ENCODE measurements around the gene PA2G4.

The PA2G4 gene

DNA sequence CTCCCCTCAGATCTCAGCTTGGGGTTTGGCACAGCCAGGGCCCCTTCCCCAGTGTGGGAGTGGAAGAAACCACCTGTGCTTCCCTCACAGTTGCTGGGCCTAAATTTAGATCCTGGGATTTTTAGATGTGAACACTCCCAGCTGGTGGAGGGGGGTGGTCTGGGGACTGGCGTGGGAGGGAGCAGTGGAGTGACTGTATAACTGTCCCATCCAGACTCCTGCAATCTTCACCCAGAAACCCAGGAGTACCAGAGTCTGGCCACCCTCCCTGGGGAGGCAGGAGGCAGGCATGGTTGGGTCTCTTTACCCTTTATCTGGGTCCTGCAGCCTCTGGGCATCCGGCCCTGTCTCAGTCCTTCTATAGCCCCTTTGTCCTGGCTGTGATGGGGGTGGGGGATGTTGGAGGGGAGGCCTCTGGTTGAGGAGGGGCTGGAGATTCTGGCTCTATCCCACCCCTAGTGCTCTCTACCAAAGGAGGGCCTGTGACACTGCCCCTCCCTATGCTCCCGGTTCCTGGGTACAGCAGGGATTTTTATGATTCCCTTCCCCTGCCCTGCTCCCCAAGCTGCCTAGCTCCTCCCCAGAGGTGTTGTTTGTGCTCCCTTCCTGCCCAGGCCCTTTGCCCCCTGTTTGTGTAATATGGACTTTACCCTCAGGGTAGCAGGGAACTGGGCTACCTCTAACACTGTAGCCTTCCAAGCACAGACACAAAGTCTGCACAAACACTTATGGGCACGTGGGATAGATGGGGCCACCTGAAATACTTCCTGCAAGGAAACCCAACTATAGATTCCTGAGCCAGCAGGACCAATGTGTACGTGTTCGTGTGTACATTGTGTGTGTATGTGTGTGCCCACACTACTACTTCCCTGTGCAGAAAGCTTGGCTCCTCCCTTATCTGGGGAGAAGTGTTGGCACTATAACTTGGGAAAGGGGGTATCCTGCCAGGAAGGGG lies 22.7 kb upstream of the PA2G4 start:
- TF ChIP-seq JUND (IDR thresholded peaks at IDR 0.05; ENCODE audit: low read depth): no peak
- DNase-seq (ENCODE audit: low read depth in 1 of 2, low spot score in 1 of 2): peak; percentile 60 to 81
- in situ Hi-C loops (cut with HindIII; ENCODE audit: low pct_unique_long_range_greater_than_20kb, low sequenced_read_pairs): no loop called here

DNA sequence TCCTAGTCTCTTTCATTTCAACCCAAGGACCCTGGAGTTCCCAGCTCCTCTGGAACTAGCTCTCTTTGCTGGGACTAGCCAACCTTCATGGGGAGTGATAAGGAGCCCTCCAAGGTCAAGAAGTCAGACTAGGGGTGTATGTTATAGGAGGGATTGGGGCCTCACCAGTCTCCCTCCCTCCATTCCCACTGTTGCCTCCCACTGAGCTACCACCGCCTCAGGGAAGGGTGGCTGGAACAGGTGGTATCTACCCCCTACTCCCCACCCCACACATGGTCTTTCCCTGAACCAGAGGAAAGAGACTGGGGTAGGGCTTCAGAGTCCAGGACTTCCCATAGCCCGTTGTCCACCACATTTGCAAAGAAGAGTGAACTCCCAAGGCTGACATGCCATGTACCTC lies 22.0 kb upstream of the PA2G4 start:
- in situ Hi-C loops (cut with HindIII; ENCODE audit: low pct_unique_long_range_greater_than_20kb, low sequenced_read_pairs): no loop called here

DNA sequence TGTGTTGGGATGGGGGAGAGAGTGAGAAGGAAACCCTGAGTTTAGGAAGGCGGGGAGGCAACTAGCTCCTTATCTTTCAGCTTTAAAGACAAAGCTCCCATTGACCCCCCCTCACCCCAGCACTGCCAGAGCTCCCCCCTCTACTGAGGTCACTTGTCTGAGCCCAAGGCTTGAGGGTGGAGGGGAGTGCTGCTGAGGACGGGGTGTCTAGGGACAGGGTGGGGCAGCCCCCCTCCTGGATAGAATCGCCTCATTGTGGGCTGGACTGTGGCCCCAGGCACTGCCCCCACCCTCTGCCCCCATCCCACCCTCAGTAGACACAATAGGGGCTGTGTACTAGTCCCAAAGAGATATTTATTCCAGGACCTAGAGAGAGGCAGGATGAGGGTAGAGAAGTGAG lies 21.4 kb upstream of the PA2G4 start:
- in situ Hi-C loops (cut with HindIII; ENCODE audit: low pct_unique_long_range_greater_than_20kb, low sequenced_read_pairs): no loop called here
- no peak for TF ChIP-seq JUND (IDR thresholded peaks at IDR 0.05; ENCODE audit: low read depth)
- no peak for DNase-seq (ENCODE audit: low read depth in 1 of 2, low spot score in 1 of 2)

More for the DNA sequence above, 22.0 kb upstream of the PA2G4 start:
- no peak for TF ChIP-seq JUND (IDR thresholded peaks at IDR 0.05; ENCODE audit: low read depth)
- DNase-seq (ENCODE audit: low read depth in 1 of 2, low spot score in 1 of 2): no peak

DNA sequence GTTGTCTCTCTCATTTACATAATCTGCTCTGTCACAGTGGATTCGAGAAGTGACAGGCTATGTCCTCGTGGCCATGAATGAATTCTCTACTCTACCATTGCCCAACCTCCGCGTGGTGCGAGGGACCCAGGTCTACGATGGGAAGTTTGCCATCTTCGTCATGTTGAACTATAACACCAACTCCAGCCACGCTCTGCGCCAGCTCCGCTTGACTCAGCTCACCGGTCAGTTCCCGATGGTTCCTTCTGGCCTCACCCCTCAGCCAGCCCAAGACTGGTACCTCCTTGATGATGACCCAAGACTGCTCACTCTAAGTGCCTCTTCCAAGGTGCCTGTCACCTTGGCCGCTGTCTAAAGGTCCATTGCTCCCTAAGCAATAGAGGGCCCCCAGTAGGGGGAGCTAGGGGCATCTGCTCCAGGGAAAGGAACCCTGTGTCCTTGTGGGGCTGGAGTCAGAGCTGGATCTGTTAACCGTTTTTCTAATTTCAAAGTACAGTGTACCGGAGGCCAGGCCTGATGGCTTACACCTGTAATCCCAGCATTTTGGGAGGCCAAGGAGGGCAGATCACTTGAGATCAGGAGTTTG lies 19.3 kb upstream of the PA2G4 start:
- in situ Hi-C loops (cut with HindIII; ENCODE audit: low pct_unique_long_range_greater_than_20kb, low sequenced_read_pairs): no loop called here
- no peak for TF ChIP-seq JUND (IDR thresholded peaks at IDR 0.05; ENCODE audit: low read depth)
- peak in 1 of 2 experiments; percentile 80 for DNase-seq (ENCODE audit: low read depth in 1 of 2, low spot score in 1 of 2)

DNA sequence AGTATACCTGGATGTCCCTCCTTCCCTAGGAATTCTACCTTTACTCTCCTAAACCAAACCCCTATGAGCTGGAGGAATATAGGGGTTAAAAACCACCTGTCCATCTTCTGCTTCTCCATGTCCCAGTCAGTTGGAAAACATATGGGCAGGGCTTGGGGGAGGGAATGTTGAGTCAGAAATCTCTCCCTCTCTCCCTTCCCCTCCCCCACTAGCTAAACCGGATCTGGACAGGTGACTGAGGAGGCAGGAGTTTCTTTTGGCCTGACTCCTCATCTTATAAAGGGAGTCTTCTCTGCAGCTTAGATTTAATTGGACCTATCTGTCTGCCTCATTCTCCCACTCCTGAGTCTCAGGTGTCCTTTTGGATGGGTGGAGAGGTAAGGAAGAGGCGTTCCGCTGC lies 18.3 kb upstream of the PA2G4 start:
- peak; percentile 63 to 99 for DNase-seq (ENCODE audit: low read depth in 1 of 2, low spot score in 1 of 2)
- no peak; the same call in 1 of the 2 replicates for TF ChIP-seq JUND (IDR thresholded peaks at IDR 0.05; ENCODE audit: low read depth)
- in situ Hi-C loops (cut with HindIII; ENCODE audit: low pct_unique_long_range_greater_than_20kb, low sequenced_read_pairs): no loop called here

DNA sequence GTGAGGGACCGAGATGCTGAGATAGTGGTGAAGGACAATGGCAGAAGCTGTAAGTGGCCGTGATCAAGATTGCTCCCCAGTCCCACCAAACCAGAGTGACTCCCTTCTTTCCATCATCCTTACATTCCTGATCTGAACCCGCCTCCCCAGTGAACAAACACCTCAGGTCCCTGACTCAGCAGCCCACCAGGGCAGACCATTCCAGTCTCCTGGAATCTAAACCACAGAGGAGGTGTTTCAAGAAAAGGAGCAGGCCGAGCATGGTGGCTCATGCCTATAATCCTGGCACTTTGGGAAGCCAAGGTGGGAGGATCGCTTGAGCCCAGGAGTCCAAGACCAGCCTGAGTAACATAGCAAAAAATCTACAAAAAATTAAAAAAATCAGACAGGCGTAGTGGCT lies 17.8 kb upstream of the PA2G4 start:
- no peak for TF ChIP-seq JUND (IDR thresholded peaks at IDR 0.05; ENCODE audit: low read depth)
- DNase-seq (ENCODE audit: low read depth in 1 of 2, low spot score in 1 of 2): peak in 1 of 2 experiments; percentile 50
- in situ Hi-C loops (cut with HindIII; ENCODE audit: low pct_unique_long_range_greater_than_20kb, low sequenced_read_pairs): no loop called here

DNA sequence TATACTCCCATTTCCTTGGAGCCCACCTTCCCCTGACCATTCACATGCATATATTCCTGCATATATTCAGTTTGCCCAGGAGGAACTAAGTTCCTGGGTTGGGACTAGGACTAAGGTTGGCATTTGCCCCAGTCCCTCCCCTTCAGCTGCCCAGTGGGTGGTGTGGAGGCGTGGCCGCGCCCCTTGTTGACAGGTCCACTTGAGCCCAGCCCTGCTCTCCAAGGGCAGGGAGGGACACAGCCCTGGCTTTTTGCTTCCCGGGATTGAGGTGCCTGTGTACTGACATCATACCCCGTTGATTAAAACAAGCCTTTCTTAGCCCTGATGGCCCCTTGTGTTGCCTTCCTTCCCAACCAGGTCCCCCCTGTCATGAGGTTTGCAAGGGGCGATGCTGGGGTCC lies 17.1 kb upstream of the PA2G4 start:
- no peak for TF ChIP-seq JUND (IDR thresholded peaks at IDR 0.05; ENCODE audit: low read depth)
- in situ Hi-C loops (cut with HindIII; ENCODE audit: low pct_unique_long_range_greater_than_20kb, low sequenced_read_pairs): no loop called here
- peak; percentile 62 to 94 for DNase-seq (ENCODE audit: low read depth in 1 of 2, low spot score in 1 of 2)

DNA sequence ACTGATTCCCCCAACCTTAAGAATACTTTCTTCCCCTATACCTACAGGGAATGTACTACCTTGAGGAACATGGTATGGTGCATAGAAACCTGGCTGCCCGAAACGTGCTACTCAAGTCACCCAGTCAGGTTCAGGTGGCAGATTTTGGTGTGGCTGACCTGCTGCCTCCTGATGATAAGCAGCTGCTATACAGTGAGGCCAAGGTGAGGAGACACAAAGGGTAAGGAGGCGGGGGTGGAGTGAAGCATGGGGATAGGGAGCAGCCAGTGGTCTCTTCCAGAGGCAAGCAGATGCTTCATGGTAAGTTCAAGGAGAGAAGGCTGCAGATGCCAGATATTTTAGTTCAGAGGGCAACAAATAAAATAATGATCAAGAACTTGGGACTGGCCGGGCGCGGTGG lies 6.6 kb upstream of the PA2G4 start:
- TF ChIP-seq JUND (IDR thresholded peaks at IDR 0.05; ENCODE audit: low read depth): no peak
- DNase-seq (ENCODE audit: low read depth in 1 of 2, low spot score in 1 of 2): no peak
- in situ Hi-C loops (cut with HindIII; ENCODE audit: low pct_unique_long_range_greater_than_20kb, low sequenced_read_pairs): no loop called here

DNA sequence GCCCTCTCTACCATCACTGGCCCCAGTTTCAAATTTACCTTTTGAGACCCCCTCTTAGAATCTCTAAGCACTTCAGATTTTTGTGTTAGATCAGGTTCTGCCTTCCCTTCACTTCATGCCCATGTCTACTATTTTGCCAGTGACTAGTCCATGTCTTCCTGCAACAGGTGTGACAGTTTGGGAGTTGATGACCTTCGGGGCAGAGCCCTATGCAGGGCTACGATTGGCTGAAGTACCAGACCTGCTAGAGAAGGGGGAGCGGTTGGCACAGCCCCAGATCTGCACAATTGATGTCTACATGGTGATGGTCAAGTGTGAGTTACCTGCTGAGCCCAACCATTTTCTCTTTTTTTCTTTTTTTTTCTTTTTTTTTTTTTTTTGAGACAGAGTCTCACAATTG lies 5.8 kb upstream of the PA2G4 start:
- no peak for DNase-seq (ENCODE audit: low read depth in 1 of 2, low spot score in 1 of 2)
- in situ Hi-C loops (cut with HindIII; ENCODE audit: low pct_unique_long_range_greater_than_20kb, low sequenced_read_pairs): no loop called here
- no peak for TF ChIP-seq JUND (IDR thresholded peaks at IDR 0.05; ENCODE audit: low read depth)

DNA sequence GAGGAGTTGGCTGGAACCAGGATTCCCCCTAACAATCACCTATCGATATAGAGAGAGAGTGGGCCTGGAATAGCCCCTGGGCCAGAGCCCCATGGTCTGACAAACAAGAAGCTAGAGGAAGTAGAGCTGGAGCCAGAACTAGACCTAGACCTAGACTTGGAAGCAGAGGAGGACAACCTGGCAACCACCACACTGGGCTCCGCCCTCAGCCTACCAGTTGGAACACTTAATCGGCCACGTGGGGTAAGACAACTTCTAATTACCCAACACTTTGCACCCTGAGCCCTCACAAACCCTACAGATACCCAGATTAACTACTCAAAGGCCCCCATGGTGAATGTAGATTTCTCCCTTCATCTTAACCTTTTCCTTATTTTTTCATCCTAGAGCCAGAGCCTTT lies 4.6 kb upstream of the PA2G4 start:
- no peak for TF ChIP-seq JUND (IDR thresholded peaks at IDR 0.05; ENCODE audit: low read depth)
- in situ Hi-C loops (cut with HindIII; ENCODE audit: low pct_unique_long_range_greater_than_20kb, low sequenced_read_pairs): no loop called here
- no peak for DNase-seq (ENCODE audit: low read depth in 1 of 2, low spot score in 1 of 2)

DNA sequence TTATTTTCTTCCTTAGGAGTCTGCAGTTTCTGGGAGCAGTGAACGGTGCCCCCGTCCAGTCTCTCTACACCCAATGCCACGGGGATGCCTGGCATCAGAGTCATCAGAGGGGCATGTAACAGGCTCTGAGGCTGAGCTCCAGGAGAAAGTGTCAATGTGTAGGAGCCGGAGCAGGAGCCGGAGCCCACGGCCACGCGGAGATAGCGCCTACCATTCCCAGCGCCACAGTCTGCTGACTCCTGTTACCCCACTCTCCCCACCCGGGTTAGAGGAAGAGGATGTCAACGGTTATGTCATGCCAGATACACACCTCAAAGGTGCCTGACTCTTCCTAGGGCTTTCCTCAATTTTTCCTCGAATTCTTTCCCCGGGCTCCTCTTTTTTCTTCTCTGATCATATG lies 3.3 kb upstream of the PA2G4 start:
- TF ChIP-seq JUND (IDR thresholded peaks at IDR 0.05; ENCODE audit: low read depth): no peak
- in situ Hi-C loops (cut with HindIII; ENCODE audit: low pct_unique_long_range_greater_than_20kb, low sequenced_read_pairs): no loop called here
- DNase-seq (ENCODE audit: low read depth in 1 of 2, low spot score in 1 of 2): no peak

DNA sequence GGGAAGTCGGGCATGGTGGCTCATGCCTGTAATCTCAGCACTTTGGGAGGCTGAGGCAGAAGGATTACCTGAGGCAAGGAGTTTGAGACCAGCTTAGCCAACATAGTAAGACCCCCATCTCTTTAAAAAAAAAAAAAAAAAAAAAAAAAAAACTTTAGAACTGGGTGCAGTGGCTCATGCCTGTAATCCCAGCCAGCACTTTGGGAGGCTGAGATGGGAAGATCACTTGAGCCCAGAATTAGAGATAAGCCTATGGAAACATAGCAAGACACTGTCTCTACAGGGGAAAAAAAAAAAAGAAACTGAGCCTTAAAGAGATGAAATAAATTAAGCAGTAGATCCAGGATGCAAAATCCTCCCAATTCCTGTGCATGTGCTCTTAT lies 1.7 kb upstream of the PA2G4 start:
- no peak for DNase-seq (ENCODE audit: low read depth in 1 of 2, low spot score in 1 of 2)
- in situ Hi-C loops (cut with HindIII; ENCODE audit: low pct_unique_long_range_greater_than_20kb, low sequenced_read_pairs): no loop called here
- TF ChIP-seq JUND (IDR thresholded peaks at IDR 0.05; ENCODE audit: low read depth): no peak

DNA sequence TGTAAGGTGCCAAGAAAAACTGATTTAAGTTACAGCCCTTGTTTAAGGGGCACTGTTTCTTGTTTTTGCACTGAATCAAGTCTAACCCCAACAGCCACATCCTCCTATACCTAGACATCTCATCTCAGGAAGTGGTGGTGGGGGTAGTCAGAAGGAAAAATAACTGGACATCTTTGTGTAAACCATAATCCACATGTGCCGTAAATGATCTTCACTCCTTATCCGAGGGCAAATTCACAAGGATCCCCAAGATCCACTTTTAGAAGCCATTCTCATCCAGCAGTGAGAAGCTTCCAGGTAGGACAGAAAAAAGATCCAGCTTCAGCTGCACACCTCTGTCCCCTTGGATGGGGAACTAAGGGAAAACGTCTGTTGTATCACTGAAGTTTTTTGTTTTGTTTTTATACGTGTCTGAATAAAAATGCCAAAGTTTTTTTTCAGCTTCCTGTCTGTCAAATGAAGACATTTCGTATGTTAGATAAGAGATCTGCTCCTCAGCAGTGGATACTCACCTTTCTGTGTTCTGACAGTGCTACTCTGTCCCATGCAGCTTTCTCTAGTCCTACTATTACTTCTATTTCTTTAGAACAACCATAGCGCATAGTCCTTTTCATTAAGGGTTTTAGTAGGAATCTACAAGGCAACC lies 1.2 kb upstream of the PA2G4 start:
- in situ Hi-C loops (cut with HindIII; ENCODE audit: low pct_unique_long_range_greater_than_20kb, low sequenced_read_pairs): no loop called here
- no peak for TF ChIP-seq JUND (IDR thresholded peaks at IDR 0.05; ENCODE audit: low read depth)
- no peak for DNase-seq (ENCODE audit: low read depth in 1 of 2, low spot score in 1 of 2)
